ENCODE results near the gene GIPC3. TPM values are rescaled to one million over a fixed set of nuclear protein-coding genes. Genes with fewer than 3 reads are reported as not detected.

Gene GIPC3
- total RNA-seq, 6 donors from 2014 or later = 0.91 to 5.2 (median 1.4) TPM

- WGBS, 2 donors = 92 to 94% methylated on average over 27 to 29 of the region's 29 CpGs
- Histone ChIP-seq H3K4me1 (peaks cover 15 to 33% (median 25%) of the 10 kb centered on the region in 4 donors), H3K27me3 (no peaks in the 10 kb centered on the region), H3K36me3 (peaks cover 0 to 13% (median 0%) of the 10 kb centered on the region in 4 donors), H3K4me3 (peak overlapping the region in 3 of 4 donors; percentile 7 to 40 (median 28)), H3K27ac (peak overlapping the region in 1 of 4 donors; percentile 15), H3K9me3 (no peaks in the 10 kb centered on the region)
- DNase-seq = no peak
- no peak for TF ChIP-seq POLR2AphosphoS5 (IDR thresholded peaks at IDR 0.05)
- no peak for TF ChIP-seq POLR2A (IDR thresholded peaks at IDR 0.05)
- no peak for TF ChIP-seq EP300 (IDR thresholded peaks at IDR 0.05)
- TF ChIP-seq CTCF (IDR thresholded peaks at IDR 0.05) = no peak
- no peak for ATAC-seq (ENCODE audit: low FRiP score in 2 of 2)
Measured at GRCh38 chr19:3575949-3576673, 9.2 kb upstream of the GIPC3 start.

- H3K27ac ChIP-seq = peak overlapping the region in 1 of 4 donors; percentile 15
- H3K9me3 ChIP-seq = no peaks in the 10 kb centered on the region
- WGBS, 2 donors = 77 to 84% methylated on average over 39 to 59 of the region's 78 CpGs
- no peaks in the 10 kb centered on the region for H3K27me3 ChIP-seq
- ATAC-seq (ENCODE audit: low FRiP score in 2 of 2) = peak in 1 of 2 donors; percentile 7
- TF ChIP-seq POLR2A (IDR thresholded peaks at IDR 0.05) (no peak), EP300 (IDR thresholded peaks at IDR 0.05) (no peak), POLR2AphosphoS5 (IDR thresholded peaks at IDR 0.05) (no peak), CTCF (IDR thresholded peaks at IDR 0.05) (no peak)
- H3K4me1 ChIP-seq = peaks cover 15 to 31% (median 24%) of the 10 kb centered on the region in 4 donors
- peak overlapping the region in 3 of 4 donors; percentile 7 to 40 (median 28) for H3K4me3 ChIP-seq
- peak in 1 of 2 donors; percentile 90 for DNase-seq
- H3K36me3 ChIP-seq = peaks cover 0 to 13% (median 0%) of the 10 kb centered on the region in 4 donors
Measured at GRCh38 chr19:3576696-3577443, 8.4 kb upstream of the GIPC3 start.

- DNase-seq (peak in 1 of 2 donors; percentile 87), ATAC-seq (ENCODE audit: low FRiP score in 2 of 2) (no peak)
- Histone ChIP-seq H3K4me1 (peaks cover 13 to 26% (median 19%) of the 10 kb centered on the region in 4 donors), H3K36me3 (peaks cover 0 to 13% (median 0%) of the 10 kb centered on the region in 4 donors), H3K9me3 (no peaks in the 10 kb centered on the region), H3K27ac (no peak overlapping the region), H3K27me3 (no peaks in the 10 kb centered on the region), H3K4me3 (no peak overlapping the region)
- TF ChIP-seq POLR2A (IDR thresholded peaks at IDR 0.05) (no peak), CTCF (IDR thresholded peaks at IDR 0.05) (no peak), EP300 (IDR thresholded peaks at IDR 0.05) (no peak), POLR2AphosphoS5 (IDR thresholded peaks at IDR 0.05) (no peak)
- 96% methylated on average over 41 to 47 of the region's 60 CpGs for WGBS, 2 donors
Measured at GRCh38 chr19:3577723-3578344, 7.4 kb upstream of the GIPC3 start.

- WGBS, 2 donors = 79 to 86% methylated on average over 12 to 17 of the region's 17 CpGs
- Histone ChIP-seq H3K9me3 (no peaks in the 10 kb centered on the region), H3K4me3 (no peak overlapping the region), H3K27ac (no peak overlapping the region), H3K27me3 (no peaks in the 10 kb centered on the region), H3K36me3 (peaks cover 0 to 13% (median 0%) of the 10 kb centered on the region in 4 donors), H3K4me1 (peaks cover 12 to 22% (median 17%) of the 10 kb centered on the region in 4 donors)
- DNase-seq (no peak), ATAC-seq (ENCODE audit: low FRiP score in 2 of 2) (no peak)
- TF ChIP-seq EP300 (IDR thresholded peaks at IDR 0.05) (no peak), POLR2A (IDR thresholded peaks at IDR 0.05) (no peak), POLR2AphosphoS5 (IDR thresholded peaks at IDR 0.05) (no peak), CTCF (IDR thresholded peaks at IDR 0.05) (no peak)
Measured at GRCh38 chr19:3578390-3578789, 6.9 kb upstream of the GIPC3 start.
